Endothelial cell (in vitro differentiated cells): ENCODE data around the gene CHERP. TPM values are rescaled to one million over a fixed set of nuclear protein-coding genes. Genes with fewer than 3 reads are reported as not detected.

Experiments
- DNase-seq: peaks from one replicate; pipeline ENCODE4 v3.0.0; 2021; ENCODE audit warnings: low spot score
- H3K27ac Mint-ChIP-seq: one replicate; pipeline ENCODE4 v1.8.0; 2021; ENCODE audit warnings: mixed read lengths, inconsistent platforms; ENCODE audit not compliant: unreplicated experiment
- H3K27me3 Mint-ChIP-seq: one replicate; pipeline ENCODE4 v1.8.0; 2021; ENCODE audit warnings: mild to moderate bottlenecking, moderate library complexity, mixed read lengths, inconsistent platforms; ENCODE audit not compliant: unreplicated experiment
- H3K36me3 Mint-ChIP-seq: one replicate; pipeline ENCODE4 v1.8.0; 2021; ENCODE audit warnings: mild to moderate bottlenecking, low read depth, mixed read lengths, inconsistent platforms; ENCODE audit not compliant: unreplicated experiment
- H3K4me1 Mint-ChIP-seq: one replicate; pipeline ENCODE4 v1.8.0; 2021; ENCODE audit warnings: mild to moderate bottlenecking, mixed read lengths, inconsistent platforms; ENCODE audit not compliant: unreplicated experiment
- H3K4me3 Mint-ChIP-seq: one replicate; pipeline ENCODE4 v1.8.0; 2021; ENCODE audit warnings: mild to moderate bottlenecking, mixed read lengths, inconsistent platforms; ENCODE audit not compliant: unreplicated experiment
- H3K9me3 Mint-ChIP-seq: one replicate; pipeline ENCODE4 v1.8.0; 2021; ENCODE audit warnings: mixed read lengths, inconsistent platforms; ENCODE audit not compliant: unreplicated experiment
- total RNA-seq: library from RNA; stranded (reverse); fragmentation: NEBNext Ultra II Directional; extraction: Animal tissue kit (Norgen Biotek cat#: 25700); gene quantifications from one replicate; pipeline ENCODE4 v1.2.1, GENCODE V29; 2021; ENCODE audit not compliant: unreplicated experiment
- TF ChIP-seq, protein P1 (sequence below): fragments of 200-600 bp; sonication (generic); IDR thresholded peaks from one replicate; pipeline ENCODE4 v1.5.0; 2021; ENCODE audit warnings: antibody characterized with exemption; ENCODE audit not compliant: unreplicated experiment

CHERP gene
- total RNA-seq, 1 donor from 2014 or later, result 66.5 TPM

DNA sequence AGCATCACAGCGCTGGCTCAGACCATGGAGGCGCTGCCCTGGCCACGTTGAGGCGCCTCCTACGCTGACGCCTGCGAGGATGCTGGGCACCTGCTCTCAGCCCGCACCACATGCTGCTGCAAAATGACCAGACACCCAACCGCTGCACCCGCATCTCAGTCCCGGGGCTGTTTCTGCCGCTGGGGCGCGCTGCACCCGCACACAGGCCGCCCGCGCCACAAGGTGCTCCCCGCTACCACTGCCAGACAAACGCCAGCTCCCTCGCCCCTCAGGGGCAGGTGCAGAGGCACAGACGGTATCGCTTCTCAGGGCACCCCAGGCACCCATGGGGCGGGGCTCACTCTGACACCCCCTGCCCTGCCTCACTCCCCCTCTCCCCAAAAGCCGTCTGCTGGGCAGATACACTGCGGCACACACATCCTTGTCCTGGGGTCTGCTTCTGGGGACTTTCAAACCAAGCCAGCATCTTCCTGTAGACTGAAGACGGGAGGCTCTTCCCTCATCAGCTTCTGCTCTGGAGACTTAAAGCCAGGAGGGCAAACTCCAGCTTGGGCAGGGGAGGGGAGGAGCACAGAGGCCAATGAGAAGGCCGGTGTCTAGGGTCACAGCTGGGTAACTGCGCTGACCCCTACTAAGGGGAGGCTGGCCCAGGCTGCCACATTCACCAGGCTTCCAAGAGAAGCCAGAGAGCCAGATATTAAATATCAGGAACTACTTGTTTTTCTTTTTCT is 16.3 kb downstream of the CHERP start:
- Mint-ChIP-seq H3K27ac (no peak overlapping the region), H3K27me3 (peaks cover 4% of the 10 kb centered on the region), H3K9me3 (no peaks in the 10 kb centered on the region), H3K4me3 (no peak overlapping the region), H3K4me1 (no peaks in the 10 kb centered on the region), H3K36me3 (peaks cover 22% of the 10 kb centered on the region)
- no peak for DNase-seq
- TF ChIP-seq, protein P1, sequence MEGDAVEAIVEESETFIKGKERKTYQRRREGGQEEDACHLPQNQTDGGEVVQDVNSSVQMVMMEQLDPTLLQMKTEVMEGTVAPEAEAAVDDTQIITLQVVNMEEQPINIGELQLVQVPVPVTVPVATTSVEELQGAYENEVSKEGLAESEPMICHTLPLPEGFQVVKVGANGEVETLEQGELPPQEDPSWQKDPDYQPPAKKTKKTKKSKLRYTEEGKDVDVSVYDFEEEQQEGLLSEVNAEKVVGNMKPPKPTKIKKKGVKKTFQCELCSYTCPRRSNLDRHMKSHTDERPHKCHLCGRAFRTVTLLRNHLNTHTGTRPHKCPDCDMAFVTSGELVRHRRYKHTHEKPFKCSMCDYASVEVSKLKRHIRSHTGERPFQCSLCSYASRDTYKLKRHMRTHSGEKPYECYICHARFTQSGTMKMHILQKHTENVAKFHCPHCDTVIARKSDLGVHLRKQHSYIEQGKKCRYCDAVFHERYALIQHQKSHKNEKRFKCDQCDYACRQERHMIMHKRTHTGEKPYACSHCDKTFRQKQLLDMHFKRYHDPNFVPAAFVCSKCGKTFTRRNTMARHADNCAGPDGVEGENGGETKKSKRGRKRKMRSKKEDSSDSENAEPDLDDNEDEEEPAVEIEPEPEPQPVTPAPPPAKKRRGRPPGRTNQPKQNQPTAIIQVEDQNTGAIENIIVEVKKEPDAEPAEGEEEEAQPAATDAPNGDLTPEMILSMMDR, result no peak

DNA sequence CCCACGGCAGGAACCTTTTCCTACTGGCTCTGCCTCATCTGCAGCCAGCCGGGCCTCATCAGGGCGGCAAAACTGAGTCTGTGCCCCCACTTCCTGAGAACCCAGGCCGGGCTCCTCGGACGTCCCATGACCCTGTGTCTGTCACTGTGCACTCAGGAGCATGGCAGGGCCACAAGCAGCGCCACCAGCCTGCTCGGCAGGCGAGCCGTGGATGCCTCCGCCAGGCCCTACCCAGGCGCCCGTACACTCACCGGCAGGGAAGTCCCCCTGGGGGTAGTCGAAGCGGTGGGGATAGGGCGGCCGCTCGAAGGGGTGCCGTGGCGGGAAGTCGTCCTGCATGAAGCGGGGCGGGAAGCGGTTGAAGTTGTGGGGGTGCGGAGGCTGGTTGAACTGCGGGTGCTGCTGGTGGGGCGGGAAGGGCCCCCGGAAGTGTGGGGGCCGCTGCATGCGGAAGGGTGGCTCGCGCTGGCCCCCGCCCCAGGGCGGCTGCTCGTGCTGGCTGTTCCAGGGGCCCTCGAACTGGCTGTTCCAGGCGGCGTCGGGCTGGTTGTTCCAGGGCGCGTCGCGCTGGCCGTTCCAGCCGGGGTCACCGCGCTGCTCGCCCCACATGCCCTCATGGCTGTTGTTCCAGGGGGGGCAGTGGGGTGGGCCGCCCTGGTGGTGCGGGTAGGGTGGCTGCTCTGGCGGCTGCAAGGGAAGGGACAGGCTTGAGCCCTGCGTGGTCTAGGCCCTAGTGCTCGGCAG is 17.1 kb downstream of the CHERP start:
- DNase-seq, result no peak
- Mint-ChIP-seq H3K4me3 (no peak overlapping the region), H3K4me1 (no peaks in the 10 kb centered on the region), H3K27me3 (peaks cover 4% of the 10 kb centered on the region), H3K36me3 (peaks cover 29% of the 10 kb centered on the region), H3K9me3 (no peaks in the 10 kb centered on the region), H3K27ac (no peak overlapping the region)
- TF ChIP-seq, protein P1, result no peak

DNA sequence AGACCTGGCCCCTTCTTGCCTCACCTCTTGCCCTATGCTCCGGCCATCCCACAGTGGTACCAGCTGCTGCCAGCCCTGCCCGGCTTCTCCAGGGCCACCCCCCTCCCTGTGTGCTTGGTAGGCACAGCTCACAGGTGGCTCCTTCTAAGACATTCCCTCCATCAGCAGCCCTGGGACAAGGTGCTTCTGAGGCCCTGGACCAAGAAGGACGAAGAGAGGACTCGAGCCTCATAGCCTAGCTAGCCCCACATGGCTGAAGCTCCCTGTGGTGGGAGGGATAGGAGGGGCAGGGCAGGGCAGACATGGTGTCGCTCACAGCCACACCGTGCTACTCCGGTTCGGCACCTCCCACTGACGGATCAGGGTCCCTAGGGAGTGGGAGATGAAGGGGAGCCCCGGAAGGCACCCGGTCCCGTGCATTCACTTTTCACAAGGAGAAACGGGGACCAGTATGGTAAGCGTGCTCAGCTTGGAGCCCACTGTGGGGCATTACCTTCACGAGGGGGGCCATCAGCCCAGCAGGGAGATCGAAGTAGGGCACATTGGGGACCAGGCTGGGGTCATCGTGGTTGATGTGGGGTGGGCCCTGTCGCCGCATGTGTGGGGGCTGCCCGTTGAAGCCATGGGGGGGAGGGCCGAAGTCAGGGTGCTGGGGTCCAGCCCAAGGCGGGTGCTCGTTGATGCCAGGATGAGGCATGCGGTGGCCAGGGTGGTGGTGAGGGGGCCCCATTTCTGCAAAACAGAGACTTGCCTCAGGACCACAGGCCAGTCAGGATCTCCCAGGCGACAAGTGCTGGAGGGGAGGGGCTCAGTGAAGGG is 19.5 kb downstream of the CHERP start:
- TF ChIP-seq, protein P1, result no peak
- no peak overlapping the region for H3K27ac Mint-ChIP-seq
- peaks cover 5% of the 10 kb centered on the region for H3K27me3 Mint-ChIP-seq
- no peaks in the 10 kb centered on the region for H3K9me3 Mint-ChIP-seq
- DNase-seq, result no peak
- H3K4me3 Mint-ChIP-seq, result no peak overlapping the region
- H3K4me1 Mint-ChIP-seq, result no peaks in the 10 kb centered on the region
- H3K36me3 Mint-ChIP-seq, result peaks cover 36% of the 10 kb centered on the region

DNA sequence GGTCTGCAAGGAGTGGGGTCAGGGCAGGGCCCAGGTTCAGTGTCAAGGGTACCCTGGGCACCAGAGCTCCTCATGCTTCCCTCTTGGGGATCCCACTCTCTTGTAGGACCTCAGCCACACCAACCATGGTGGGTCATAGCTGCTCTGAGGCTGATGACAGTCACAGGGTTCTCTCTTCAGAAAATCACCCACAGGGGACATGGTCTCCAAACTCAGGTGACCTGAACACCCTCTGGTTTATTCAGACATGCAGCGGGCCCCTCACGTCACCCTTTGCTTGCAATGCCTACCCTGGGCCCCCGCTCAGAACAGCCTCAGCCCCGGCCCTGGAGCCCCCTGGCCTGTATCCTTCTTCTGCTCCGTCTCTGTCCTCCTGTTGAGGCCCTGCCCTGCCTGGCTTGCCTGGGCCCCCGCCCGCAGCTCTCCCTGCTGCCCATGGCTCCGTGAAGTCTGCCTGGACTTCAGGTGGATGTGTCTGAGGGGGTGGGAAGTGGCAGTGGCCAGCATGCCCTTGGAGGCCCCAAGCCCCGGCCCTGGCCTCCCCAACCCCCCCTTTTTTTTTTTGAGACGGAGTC is 20.4 kb downstream of the CHERP start:
- TF ChIP-seq, protein P1, result no peak
- DNase-seq, result no peak
- Mint-ChIP-seq H3K4me3 (no peak overlapping the region), H3K9me3 (no peaks in the 10 kb centered on the region), H3K36me3 (peaks cover 39% of the 10 kb centered on the region), H3K4me1 (no peaks in the 10 kb centered on the region), H3K27me3 (peaks cover 5% of the 10 kb centered on the region), H3K27ac (no peak overlapping the region)
